CD14-positive monocyte (primary cell): Measurements from ENCODE around the gene RAD50. TPM values are rescaled to one million over a fixed set of nuclear protein-coding genes. Genes with fewer than 3 reads are reported as not detected.
"Not testable (repeated sequence)": the region's sequence is repeated elsewhere in the genome, so short reads cannot be mapped to it uniquely, and the experiment has no call there.

Experiments
- DNase-seq, 3 donors: peaks; one replicate each; pipeline ENCODE4 v3.0.0-alpha.2; 2011 to 2022
- H2AFZ ChIP-seq: 2 replicates; pipeline ENCODE4 v1.6.0; 2012; ENCODE audit warnings: mild to moderate bottlenecking, low read depth, low read length, inconsistent platforms; ENCODE audit not compliant: insufficient read depth, poor library complexity, severe bottlenecking
- H3K27ac ChIP-seq, 2 donors: 1 replicate in 1 of 2; 2 replicates in 1 of 2; pipeline ENCODE4 v1.5.1; 2012 to 2013; ENCODE audit warnings: low read length in 2 of 2, control low read depth in 1 of 2, inconsistent platforms in 1 of 2, low read depth in 1 of 2, mild to moderate bottlenecking in 1 of 2
- H3K27me3 ChIP-seq, 2 donors: one replicate each; pipeline versions ENCODE4 v1.6.0 to v1.6.1; 2011 to 2013; ENCODE audit warnings: low read length in 2 of 2; ENCODE audit not compliant: control insufficient read depth in 2 of 2, insufficient read depth in 2 of 2
- H3K36me3 ChIP-seq, 2 donors: replicated peaks in 1 of 2; 1 replicate in 1 of 2; 2 replicates in 1 of 2; pipeline versions ENCODE4 v1.5.1 to v1.6.1; 2012 to 2013; ENCODE audit warnings: low read length in 2 of 2, control low read depth in 1 of 2, inconsistent platforms in 1 of 2, mild to moderate bottlenecking in 1 of 2; ENCODE audit not compliant: insufficient read depth in 2 of 2, control insufficient read depth in 1 of 2
- H3K4me1 ChIP-seq, 2 donors: 1 replicate in 1 of 2; 2 replicates in 1 of 2; pipeline versions ENCODE4 v1.5.1 to v1.6.1; 2012 to 2013; ENCODE audit warnings: low read length in 2 of 2, control low read depth in 1 of 2, inconsistent platforms in 1 of 2, mild to moderate bottlenecking in 1 of 2, moderate library complexity in 1 of 2; ENCODE audit not compliant: insufficient read depth in 2 of 2, control insufficient read depth in 1 of 2
- H3K4me2 ChIP-seq: replicated peaks from 2 replicates; pipeline ENCODE3; 2012; ENCODE audit warnings: low read length, moderate library complexity, mild to moderate bottlenecking; ENCODE audit not compliant: poor library complexity, severe bottlenecking; ENCODE audit errors: extremely low read depth
- H3K4me3 ChIP-seq, 3 experiments: fragments of 200-600 bp in 1 of 3; sonication (generic) in 1 of 3; replicated peaks in 1 of 3; 1 replicate in 2 of 3; 2 replicates in 1 of 3; pipeline ENCODE4 v1.5.1; 2011 to 2013; ENCODE audit warnings: low read length in 3 of 3, mild to moderate bottlenecking in 3 of 3, control low read depth in 2 of 3, low read depth in 2 of 3, inconsistent platforms in 1 of 3, moderate library complexity in 1 of 3
- H3K79me2 ChIP-seq: 2 replicates; pipeline ENCODE4 v1.6.0; 2012; ENCODE audit warnings: mild to moderate bottlenecking, control low read depth, inconsistent platforms, low read length, moderate library complexity; ENCODE audit not compliant: insufficient read depth
- H3K9ac ChIP-seq: 2 replicates; pipeline ENCODE4 v1.6.0; 2017; ENCODE audit warnings: low read length, mild to moderate bottlenecking; ENCODE audit not compliant: insufficient read depth, poor library complexity, severe bottlenecking
- H3K9me3 ChIP-seq, 2 donors: replicated peaks in 1 of 2; 1 replicate in 1 of 2; 2 replicates in 1 of 2; pipeline versions ENCODE4 v1.5.1 to v1.6.1; 2012 to 2013; ENCODE audit warnings: low read length in 2 of 2, control low read depth in 1 of 2; ENCODE audit not compliant: control insufficient read depth in 1 of 2, insufficient read depth in 1 of 2
- H4K20me1 ChIP-seq: 2 replicates; pipeline ENCODE4 v1.6.0; 2012; ENCODE audit warnings: mild to moderate bottlenecking, low read length, control low read depth, moderate library complexity; ENCODE audit not compliant: insufficient read depth
- H3K27ac Mint-ChIP-seq, 7 donors: one replicate each; pipeline ENCODE4 v1.8.0; 2020; ENCODE audit warnings: mild to moderate bottlenecking in 7 of 7, mixed read lengths in 7 of 7, moderate library complexity in 6 of 7, inconsistent platforms in 2 of 7
- H3K27me3 Mint-ChIP-seq, 3 donors: one replicate each; pipeline ENCODE4 v1.8.0; 2021 to 2022; ENCODE audit warnings: low read depth in 3 of 3, mild to moderate bottlenecking in 3 of 3, mixed read lengths in 3 of 3, moderate library complexity in 3 of 3, inconsistent platforms in 1 of 3
- H3K36me3 Mint-ChIP-seq, 2 donors: one replicate each; pipeline ENCODE4 v1.8.0; 2020; ENCODE audit warnings: mixed read lengths in 2 of 2, inconsistent platforms in 1 of 2, mild to moderate bottlenecking in 1 of 2
- H3K4me1 Mint-ChIP-seq: one replicate; pipeline ENCODE4 v1.8.0; 2020; ENCODE audit warnings: mild to moderate bottlenecking, mixed read lengths
- H3K4me3 Mint-ChIP-seq, 2 donors: one replicate each; pipeline ENCODE4 v1.8.0; 2020; ENCODE audit warnings: mild to moderate bottlenecking in 2 of 2, mixed read lengths in 2 of 2, moderate library complexity in 1 of 2
- H3K9me3 Mint-ChIP-seq, 7 donors: one replicate each; pipeline ENCODE4 v1.8.0; 2020 to 2022; ENCODE audit warnings: mixed read lengths in 7 of 7, mild to moderate bottlenecking in 6 of 7, moderate library complexity in 6 of 7, inconsistent platforms in 2 of 7
- WGBS: methylation state at CpG from one replicate; pipeline ENCODE4 v1.1.5; 2013; ENCODE audit warnings: missing lambda C conversion rate; ENCODE audit not compliant: insufficient coverage; 5-methylcytosine and 5-hydroxymethylcytosine counted together
- intact Hi-C, 2 donors: fragments of 100-400 bp; cut with micrococcal nuclease; formaldehyde crosslinking; loops; one replicate each; pipeline versions ENCODE4 v1.15.0 to v1.15.1; 2023
- polyA plus RNA-seq, 3 donors: library from polyadenylated mRNA; depleted of rRNA in 1 of 3; unstranded in 2 of 3; stranded (reverse) in 1 of 3; fragments of 300-500 nt in 2 of 3; fragments of >200 nt in 1 of 3; fragmentation: Illumina TruSeq in 2 of 3; gene quantifications; 1 replicate in 2 of 3; 2 replicates in 1 of 3; pipeline ENCODE4 v1.2.3, GENCODE V29; 2012 to 2021
- TF ChIP-seq, protein P1 (sequence below): fragments of 200-600 bp; IDR thresholded peaks from one replicate; pipeline ENCODE4 v1.8.0; 2022; ENCODE audit warnings: antibody characterized with exemption, mild to moderate bottlenecking

The RAD50 gene
- polyA plus RNA-seq, 3 donors: 5.8 to 9.3 (median 8.2) TPM

DNA sequence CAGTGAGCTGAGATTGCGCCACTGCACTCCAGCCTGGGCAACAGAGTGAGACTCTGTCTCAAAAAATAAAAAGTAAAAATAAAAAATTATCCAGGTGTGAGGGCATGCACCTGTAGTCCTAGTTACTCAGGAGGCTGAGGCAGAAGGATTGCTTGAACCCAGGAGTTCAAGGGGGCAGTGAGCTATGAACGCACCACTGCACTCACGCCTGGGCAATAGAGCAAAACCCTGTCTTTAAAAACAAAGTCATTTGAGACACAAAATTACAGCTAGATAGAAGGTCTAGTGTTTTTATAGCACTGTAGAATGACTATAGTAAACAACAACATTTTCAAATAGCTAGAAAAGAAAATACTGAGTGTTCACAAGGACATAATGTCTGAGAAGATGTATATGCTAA is 133.4 kb downstream of the RAD50 start:
- TF ChIP-seq, protein P1, sequence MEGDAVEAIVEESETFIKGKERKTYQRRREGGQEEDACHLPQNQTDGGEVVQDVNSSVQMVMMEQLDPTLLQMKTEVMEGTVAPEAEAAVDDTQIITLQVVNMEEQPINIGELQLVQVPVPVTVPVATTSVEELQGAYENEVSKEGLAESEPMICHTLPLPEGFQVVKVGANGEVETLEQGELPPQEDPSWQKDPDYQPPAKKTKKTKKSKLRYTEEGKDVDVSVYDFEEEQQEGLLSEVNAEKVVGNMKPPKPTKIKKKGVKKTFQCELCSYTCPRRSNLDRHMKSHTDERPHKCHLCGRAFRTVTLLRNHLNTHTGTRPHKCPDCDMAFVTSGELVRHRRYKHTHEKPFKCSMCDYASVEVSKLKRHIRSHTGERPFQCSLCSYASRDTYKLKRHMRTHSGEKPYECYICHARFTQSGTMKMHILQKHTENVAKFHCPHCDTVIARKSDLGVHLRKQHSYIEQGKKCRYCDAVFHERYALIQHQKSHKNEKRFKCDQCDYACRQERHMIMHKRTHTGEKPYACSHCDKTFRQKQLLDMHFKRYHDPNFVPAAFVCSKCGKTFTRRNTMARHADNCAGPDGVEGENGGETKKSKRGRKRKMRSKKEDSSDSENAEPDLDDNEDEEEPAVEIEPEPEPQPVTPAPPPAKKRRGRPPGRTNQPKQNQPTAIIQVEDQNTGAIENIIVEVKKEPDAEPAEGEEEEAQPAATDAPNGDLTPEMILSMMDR: no peak
- H3K27ac Mint-ChIP-seq: no peak overlapping the region
- Histone ChIP-seq H3K27me3 (no peaks in the 10 kb centered on the region), H3K4me1 (peaks cover 14 to 15% of the 10 kb centered on the region in 2 donors), H3K4me3 (no peak overlapping the region), H2AFZ (no peak overlapping the region), H4K20me1 (no peaks in the 10 kb centered on the region), H3K9me3 (no peaks in the 10 kb centered on the region), H3K27ac (no peak overlapping the region), H3K79me2 (no peaks in the 10 kb centered on the region), H3K9ac (no peak overlapping the region), H3K4me2 (no peak overlapping the region), H3K36me3 (no peaks in the 10 kb centered on the region)
- peaks cover 20% of the 10 kb centered on the region for H3K4me1 Mint-ChIP-seq
- no peaks in the 10 kb centered on the region for H3K27me3 Mint-ChIP-seq
- DNase-seq: no peak
- H3K36me3 Mint-ChIP-seq: no peaks in the 10 kb centered on the region
- no peak overlapping the region for H3K4me3 Mint-ChIP-seq
- H3K9me3 Mint-ChIP-seq: no peaks in the 10 kb centered on the region
- intact Hi-C loops: no loop called here
- WGBS: 100% methylated on average over 1 of the region's 3 CpGs

DNA sequence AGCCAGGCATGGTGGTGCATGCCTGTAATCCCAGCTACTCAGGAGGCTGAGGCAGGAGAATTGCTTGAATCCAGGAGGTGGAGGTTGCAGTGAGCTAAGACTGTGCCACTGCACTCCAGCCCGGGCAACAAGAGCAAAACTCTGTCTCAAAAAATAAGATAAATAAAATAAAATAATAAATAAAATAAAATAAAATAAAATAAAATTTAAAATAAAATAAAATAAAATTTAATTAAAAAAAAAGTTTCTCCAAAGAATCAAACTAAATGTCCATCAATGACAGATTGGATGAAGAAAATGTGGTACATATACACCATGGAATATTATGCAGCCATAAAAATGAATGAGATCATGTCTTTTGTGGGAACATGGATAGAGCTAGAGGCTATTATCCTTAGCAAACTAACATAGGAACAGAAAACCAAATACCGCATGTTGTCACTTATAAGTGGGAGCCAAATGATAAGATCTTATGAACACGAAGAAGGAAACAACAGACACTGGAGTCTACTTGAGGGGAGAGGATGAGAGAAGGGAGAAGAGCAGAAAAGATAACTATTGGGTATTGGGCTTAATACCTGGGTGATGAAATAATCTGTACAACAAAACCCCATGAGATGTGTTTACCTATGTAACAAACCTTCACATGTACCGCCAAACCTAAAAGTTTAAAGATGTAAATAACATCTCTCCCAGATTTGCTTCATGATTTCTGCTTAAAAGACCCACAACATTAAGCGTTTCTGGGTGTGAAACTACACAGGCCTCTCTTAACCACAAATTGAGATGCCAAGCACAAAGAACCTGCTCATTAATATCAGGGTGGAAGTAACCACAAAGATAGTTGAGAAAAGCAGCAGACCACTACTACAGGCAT is 135.2 kb downstream of the RAD50 start:
- H3K9me3 Mint-ChIP-seq, DNase-seq, H3K36me3 Mint-ChIP-seq, H3K9me3 ChIP-seq, intact Hi-C loops, H2AFZ ChIP-seq, H3K27me3 Mint-ChIP-seq, H3K79me2 ChIP-seq, H3K4me3 Mint-ChIP-seq, H4K20me1 ChIP-seq, H3K36me3 ChIP-seq, H3K27me3 ChIP-seq, H3K4me3 ChIP-seq, H3K4me2 ChIP-seq, H3K9ac ChIP-seq, H3K27ac ChIP-seq, H3K27ac Mint-ChIP-seq: not testable (repeated sequence)
- H3K4me1 Mint-ChIP-seq: peaks cover 19% of the 10 kb centered on the region
- peaks cover 14 to 15% of the 10 kb centered on the region in 2 donors for H3K4me1 ChIP-seq
- 100% methylated on average over 1 of the region's 5 CpGs for WGBS
